GM12878 (cell line): Measurements from ENCODE around the gene AKR1B1. TPM values are rescaled to one million over a fixed set of nuclear protein-coding genes. Genes with fewer than 3 reads are reported as not detected.

ENCODE experiments used
- ATAC-seq: fragments of 200-7000 bp; cut with Tn5 transposase; 3 replicates; pipeline ENCODE4 v1.9.1; 2020; ENCODE audit warnings: mild to moderate bottlenecking, moderate library complexity
- BruUV-seq: library from RNA; stranded (reverse); fragments of 400-500 nt; replicated peaks from 2 replicates; lab custom pipeline; 2021; lab: Mats Ljungman, UMichigan
- CTCF ChIA-PET: fragments of 300-600 bp; sonication (Branson Sonifier 250); formaldehyde crosslinking; extraction: SDS; loops from one replicate; lab custom pipeline; 2021; ENCODE audit warnings: inconsistent platforms; lab: Yijun Ruan, JAX
- POLR2A ChIA-PET: fragments of 350-600 bp; formaldehyde crosslinking; extraction: SDS; loops from one replicate; lab custom pipeline; 2021; ENCODE audit warnings: inconsistent platforms; lab: Charles Lee
- RAD21 ChIA-PET: fragments of 300-600 bp; sonication (Branson Sonifier 250); formaldehyde crosslinking; loops from one replicate; lab custom pipeline; 2023; ENCODE audit warnings: antibody characterized with exemption; ENCODE audit not compliant: unreplicated experiment; lab: Charles Lee
- SMC1A ChIA-PET: fragments of 300-600 bp; sonication (Branson Sonifier 250); formaldehyde crosslinking; loops from one replicate; lab custom pipeline; 2023; ENCODE audit not compliant: unreplicated experiment, uncharacterized antibody; lab: Charles Lee
- DNase-seq: peaks from one replicate; pipeline ENCODE4 v3.0.0-alpha.2; 2011; ENCODE audit warnings: low read depth, low spot score
- FAIRE-seq: peaks from 3 replicates; lab custom pipeline; 2011; peaks lifted over from hg19 to GRCh38; lab: Jason Lieb, UNC
- H2AFZ ChIP-seq: 2 replicates; pipeline ENCODE4 v1.6.0; 2011; ENCODE audit warnings: low read depth, low read length, control low read depth; ENCODE audit not compliant: control insufficient read depth
- H3K27ac ChIP-seq: 2 replicates; pipeline ENCODE4 v1.5.1; 2011; ENCODE audit warnings: control low read depth; ENCODE audit not compliant: control insufficient read depth, insufficient read depth
- H3K27me3 ChIP-seq, 2 experiments: replicated peaks in 1 of 2; 2 replicates each; pipeline versions ENCODE4 v1.6.0 to v1.6.1; 2011; ENCODE audit warnings: low read length in 1 of 2; ENCODE audit not compliant: control insufficient read depth in 2 of 2, insufficient read depth in 2 of 2
- H3K36me3 ChIP-seq, 2 experiments: 2 replicates each; pipeline ENCODE4 v1.5.1; 2011; ENCODE audit warnings: low read length in 1 of 2; ENCODE audit not compliant: control insufficient read depth in 2 of 2, insufficient read depth in 2 of 2
- H3K4me1 ChIP-seq: 2 replicates; pipeline ENCODE4 v1.6.1; 2011; ENCODE audit warnings: mild to moderate bottlenecking, low read length, moderate library complexity, mixed read lengths; ENCODE audit not compliant: control insufficient read depth, insufficient read depth
- H3K4me2 ChIP-seq: 2 replicates; pipeline ENCODE4 v1.6.0; 2011; ENCODE audit warnings: control low read depth; ENCODE audit not compliant: control insufficient read depth, insufficient read depth
- H3K4me3 ChIP-seq: fragments of 200-600 bp; sonication (generic); 2 replicates; pipeline ENCODE4 v1.5.1; 2016
- H3K79me2 ChIP-seq: 2 replicates; pipeline ENCODE4 v1.6.0; 2011; ENCODE audit warnings: low read length; ENCODE audit not compliant: control insufficient read depth, insufficient read depth
- H3K9ac ChIP-seq: 2 replicates; pipeline ENCODE4 v1.8.0; 2011; ENCODE audit warnings: low read length, control low read depth, mixed read lengths; ENCODE audit not compliant: control insufficient read depth, insufficient read depth
- H3K9me3 ChIP-seq: replicated peaks from 3 replicates; pipeline ENCODE4 v1.5.1; 2011; ENCODE audit warnings: mild to moderate bottlenecking, low read length; ENCODE audit not compliant: control insufficient read depth, insufficient read depth
- H4K20me1 ChIP-seq: 2 replicates; pipeline ENCODE4 v1.6.0; 2011; ENCODE audit not compliant: control insufficient read depth, insufficient read depth
- CBX5 ChIP-seq: sonication (generic); IDR thresholded peaks from 2 replicates; pipeline ENCODE4 v1.6.1; 2016; ENCODE audit warnings: low read depth, moderate library complexity, mild to moderate bottlenecking, inconsistent platforms
- HDGF ChIP-seq: fragments of 450-650 bp; IDR thresholded peaks from 2 replicates; pipeline ENCODE4 v1.6.1; 2016; ENCODE audit warnings: antibody characterized with exemption
- JUNB ChIP-seq: IDR thresholded peaks from 2 replicates; pipeline ENCODE4 v1.6.1; 2016; ENCODE audit warnings: antibody characterized with exemption, mild to moderate bottlenecking
- JUND ChIP-seq: IDR thresholded peaks from 2 replicates; pipeline ENCODE4 v1.6.1; 2012; ENCODE audit warnings: low read depth, mild to moderate bottlenecking, low read length, improper control_type of control experiment, moderate library complexity
- LARP7 ChIP-seq: fragments of 450-650 bp; IDR thresholded peaks from 2 replicates; pipeline ENCODE4 v1.6.1; 2017; ENCODE audit warnings: mild to moderate bottlenecking
- NBN ChIP-seq: fragments of 450-650 bp; IDR thresholded peaks from 2 replicates; pipeline ENCODE4 v1.6.1; 2016
- NFXL1 ChIP-seq: fragments of 450-650 bp; IDR thresholded peaks from 2 replicates; pipeline ENCODE4 v1.6.1; 2017; ENCODE audit warnings: antibody characterized with exemption, mild to moderate bottlenecking, borderline replicate concordance
- NFYA ChIP-seq: IDR thresholded peaks from 2 replicates; pipeline ENCODE4 v1.6.1; 2011; ENCODE audit warnings: low read depth, mild to moderate bottlenecking, low read length, improper control_type of control experiment, borderline replicate concordance
- PAX5 ChIP-seq: IDR thresholded peaks from 2 replicates; pipeline ENCODE4 v1.6.1; 2011; ENCODE audit warnings: low read depth, low read length, borderline replicate concordance
- POLR2AphosphoS5 ChIP-seq: IDR thresholded peaks from 2 replicates; pipeline ENCODE4 v1.6.1; 2011; ENCODE audit warnings: mild to moderate bottlenecking, low read length, inconsistent platforms
- POU2F2 ChIP-seq: IDR thresholded peaks from 3 replicates; pipeline ENCODE4 v1.6.1; 2011; ENCODE audit warnings: low read depth, mild to moderate bottlenecking, low read length, borderline replicate concordance
- RBBP5 ChIP-seq: fragments of 200-600 bp; sonication (generic); conservative IDR thresholded peaks from 2 replicates; pipeline ENCODE4 v1.6.1; 2016
- STAT1 ChIP-seq: fragments of 450-650 bp; conservative IDR thresholded peaks from 2 replicates; pipeline ENCODE4 v1.6.1; 2014; ENCODE audit warnings: antibody characterized with exemption, mild to moderate bottlenecking
- STAT3 ChIP-seq: IDR thresholded peaks from 2 replicates; pipeline ENCODE4 v1.6.1; 2011; ENCODE audit warnings: low read depth, low read length, improper control_type of control experiment
- ZNF274 ChIP-seq: IDR thresholded peaks from one replicate; pipeline ENCODE4 v1.8.0; 2011; ENCODE audit not compliant: insufficient read length, insufficient read depth
- ZNF592 ChIP-seq: fragments of 450-650 bp; IDR thresholded peaks from 2 replicates; pipeline ENCODE4 v1.6.1; 2017; ENCODE audit warnings: mild to moderate bottlenecking, moderate library complexity
- WGBS: methylation state at CpG from one replicate; pipeline ENCODE4 v1.1.6; 2016; ENCODE audit warnings: low lambda C conversion rate; ENCODE audit not compliant: insufficient replicate concordance, insufficient coverage; ENCODE audit errors: missing lambda C conversion rate; 5-methylcytosine and 5-hydroxymethylcytosine counted together
- in situ Hi-C: fragments of 300-500 bp; cut with MboI; formaldehyde crosslinking; loops from 9 replicates; pipeline ENCODE4 v1.14.3; 2018; ENCODE audit warnings: mixed read lengths
- intact Hi-C: fragments of 100-400 bp; cut with micrococcal nuclease; formaldehyde crosslinking; loops from one replicate; pipeline ENCODE4 v1.14.2; 2022; ENCODE audit not compliant: unreplicated experiment
- polyA plus RNA-seq, 11 experiments: library from polyadenylated mRNA; depleted of rRNA in 4 of 11; unstranded in 6 of 11; stranded (reverse) in 5 of 11; fragments of >200 nt; fragmentation: Nextera tagmentation in 4 of 11; fragmentation: Illumina TruSeq in 1 of 11; extraction: Ambion mirVana in 4 of 11; extraction: Trizol in 1 of 11; gene quantifications; 1 replicate in 1 of 11; 2 replicates in 10 of 11; pipeline versions ENCODE4 v1.2.1 to v1.2.3, GENCODE V29; 2011 to 2016; ENCODE audit warnings: inconsistent platforms in 2 of 11, missing spikeins in 2 of 11, low read depth in 1 of 11
- total RNA-seq, 4 experiments: library from RNA; depleted of rRNA in 3 of 4; stranded (reverse); fragments of >200 nt in 3 of 4; fragmentation: Illumina TruSeq in 1 of 4; extraction: Trizol in 1 of 4; gene quantifications; 2 replicates each; pipeline versions ENCODE4 v1.2.1 to v1.2.3, GENCODE V29; 2013 to 2021
- TF ChIP-seq, protein P1 (sequence below): IDR thresholded peaks from 2 replicates; pipeline ENCODE4 v1.6.1; 2012; ENCODE audit warnings: low read depth, low read length, improper control_type of control experiment
- TF ChIP-seq, protein P2 (sequence below): fragments of 450-650 bp; conservative IDR thresholded peaks from 2 replicates; pipeline ENCODE4 v1.6.1; 2017; ENCODE audit warnings: mild to moderate bottlenecking, moderate library complexity

The AKR1B1 gene
- total and polyA plus RNA-seq, 10 of the 15 experiments (the other 5 are each of a cell fraction or from before 2014, with no cell fraction given), result 40.4 to 252 (median 156) TPM

DNA sequence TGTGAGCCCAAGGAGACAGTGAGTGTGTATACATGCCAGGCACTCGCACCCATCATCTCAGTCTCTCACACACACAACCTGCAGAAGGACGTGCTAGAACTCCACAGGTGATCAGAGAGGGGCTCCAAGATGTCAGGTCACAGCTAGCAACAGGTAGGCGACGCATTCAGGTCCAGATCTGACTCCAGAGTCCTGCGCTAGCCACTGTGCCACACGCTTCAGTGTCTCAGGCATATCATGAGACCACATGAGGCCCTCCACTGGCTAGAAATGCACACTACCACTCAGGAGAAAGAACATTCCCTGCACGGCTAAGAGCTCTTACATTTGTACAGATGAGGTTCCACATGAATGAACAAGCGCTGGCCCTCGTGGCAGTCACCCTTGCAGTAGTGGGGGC, 11.5 kb downstream of the AKR1B1 start (continued):
- TF ChIP-seq, protein P1, sequence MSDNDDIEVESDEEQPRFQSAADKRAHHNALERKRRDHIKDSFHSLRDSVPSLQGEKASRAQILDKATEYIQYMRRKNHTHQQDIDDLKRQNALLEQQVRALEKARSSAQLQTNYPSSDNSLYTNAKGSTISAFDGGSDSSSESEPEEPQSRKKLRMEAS, result no peak
- TF ChIP-seq STAT1 (no peak), JUNB (no peak)
- TF ChIP-seq, all 136 proteins: peak for 0

GRCh38 chr7:134446923-134447322, 12.0 kb downstream of the AKR1B1 start:
- CTCF ChIA-PET, result interaction anchor here (1.0 to 2.1 kb wide), 2 partner anchors 15 to 67 kb away, joined by 4 to 6 read pairs; no protein-coding TSS in a partner anchor

More at GRCh38 chr7:134446923-134447322, 12.0 kb downstream of the AKR1B1 start:
- H3K9ac ChIP-seq, result no peak overlapping the region
- intact Hi-C loops, result no loop called here
- no peak overlapping the region for H3K4me2 ChIP-seq
- RAD21 ChIA-PET, result no interaction called here
- no peaks in the 10 kb centered on the region for H3K79me2 ChIP-seq
- TF ChIP-seq POLR2AphosphoS5 (no peak), CBX5 (no peak), NFXL1 (no peak), JUND (no peak), ZNF592 (no peak), NFYA (no peak), HDGF (no peak), JUNB (no peak), RBBP5 (no peak), NBN (no peak), PAX5 (no peak), POU2F2 (no peak), ZNF274 (no peak), STAT3 (no peak), LARP7 (no peak)
- TF ChIP-seq, protein P2, sequence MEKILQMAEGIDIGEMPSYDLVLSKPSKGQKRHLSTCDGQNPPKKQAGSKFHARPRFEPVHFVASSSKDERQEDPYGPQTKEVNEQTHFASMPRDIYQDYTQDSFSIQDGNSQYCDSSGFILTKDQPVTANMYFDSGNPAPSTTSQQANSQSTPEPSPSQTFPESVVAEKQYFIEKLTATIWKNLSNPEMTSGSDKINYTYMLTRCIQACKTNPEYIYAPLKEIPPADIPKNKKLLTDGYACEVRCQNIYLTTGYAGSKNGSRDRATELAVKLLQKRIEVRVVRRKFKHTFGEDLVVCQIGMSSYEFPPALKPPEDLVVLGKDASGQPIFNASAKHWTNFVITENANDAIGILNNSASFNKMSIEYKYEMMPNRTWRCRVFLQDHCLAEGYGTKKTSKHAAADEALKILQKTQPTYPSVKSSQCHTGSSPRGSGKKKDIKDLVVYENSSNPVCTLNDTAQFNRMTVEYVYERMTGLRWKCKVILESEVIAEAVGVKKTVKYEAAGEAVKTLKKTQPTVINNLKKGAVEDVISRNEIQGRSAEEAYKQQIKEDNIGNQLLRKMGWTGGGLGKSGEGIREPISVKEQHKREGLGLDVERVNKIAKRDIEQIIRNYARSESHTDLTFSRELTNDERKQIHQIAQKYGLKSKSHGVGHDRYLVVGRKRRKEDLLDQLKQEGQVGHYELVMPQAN, result no peak
- no TSS peak for BruUV-seq
- no peak for FAIRE-seq
- SMC1A ChIA-PET, result no interaction called here
- H2AFZ ChIP-seq, result no peak overlapping the region
- no peaks in the 10 kb centered on the region for H3K4me1 ChIP-seq
- no peaks in the 10 kb centered on the region for H3K9me3 ChIP-seq
- DNase-seq, result no peak
- POLR2A ChIA-PET, result no interaction called here
- WGBS, result 96% methylated on average over 10 of the region's 10 CpGs
- no peak for ATAC-seq
- no peaks in the 10 kb centered on the region for H3K27me3 ChIP-seq
- H3K36me3 ChIP-seq, result peaks cover 20 to 27% of the 10 kb centered on the region in 2 experiments; a peak in 3 of 4 replicates
- in situ Hi-C loops, result no loop called here
- no peak overlapping the region for H3K4me3 ChIP-seq
- no peaks in the 10 kb centered on the region for H4K20me1 ChIP-seq
- H3K27ac ChIP-seq, result no peak overlapping the region
